Upper lobe of left lung (tissue), 6 donors: ENCODE results near the gene ADCY9. TPM values are rescaled to one million over a fixed set of nuclear protein-coding genes. Genes with fewer than 3 reads are reported as not detected.
A peak's percentile ranks its signal among the peaks of the same experiment; 100 is the strongest.

Source experiments
- ATAC-seq, 2 donors: fragments of 200-7000 bp; cut with Tn5 transposase; one replicate each; pipeline ENCODE4 v1.9.1; 2022; ENCODE audit warnings: mild to moderate bottlenecking in 2 of 2, moderate library complexity in 2 of 2; ENCODE audit not compliant: low FRiP score in 2 of 2
- DNase-seq, 2 donors: peaks; one replicate each; pipeline ENCODE4 v3.0.0-alpha.2; 2019 to 2020
- H3K27ac ChIP-seq, 4 donors: fragments of 200-600 bp; sonication (generic); one replicate each; pipeline ENCODE4 v1.5.1; 2016 to 2019
- H3K27me3 ChIP-seq, 4 donors: fragments of 200-600 bp; sonication (generic); one replicate each; pipeline ENCODE4 v1.5.1; 2017 to 2019
- H3K36me3 ChIP-seq, 4 donors: fragments of 200-600 bp; sonication (generic); one replicate each; pipeline ENCODE4 v1.5.1; 2016 to 2019
- H3K4me1 ChIP-seq, 4 donors: fragments of 200-600 bp; sonication (generic); one replicate each; pipeline ENCODE4 v1.5.1; 2018 to 2019
- H3K4me3 ChIP-seq, 4 donors: fragments of 200-600 bp; sonication (generic); one replicate each; pipeline ENCODE4 v1.5.1; 2017 to 2019; ENCODE audit warnings: mild to moderate bottlenecking in 2 of 4, moderate library complexity in 1 of 4
- H3K9me3 ChIP-seq, 4 donors: fragments of 200-600 bp; sonication (generic); one replicate each; pipeline ENCODE4 v1.5.1; 2018 to 2019
- EP300 ChIP-seq, 4 donors: sonication (generic); formaldehyde crosslinking; IDR thresholded peaks; one replicate each; pipeline ENCODE4 v1.5.1; 2017; ENCODE audit warnings: antibody characterized with exemption in 4 of 4, control low read depth in 2 of 4
- POLR2A ChIP-seq, 4 donors: fragments of 450-650 bp; IDR thresholded peaks; one replicate each; pipeline ENCODE4 v1.5.1; 2016 to 2017; ENCODE audit warnings: antibody characterized with exemption in 4 of 4, mild to moderate bottlenecking in 2 of 4
- POLR2AphosphoS5 ChIP-seq, 2 donors: sonication (generic); formaldehyde crosslinking; IDR thresholded peaks; one replicate each; pipeline ENCODE4 v1.5.1; 2017; ENCODE audit warnings: antibody characterized with exemption in 2 of 2
- WGBS, 2 donors: methylation state at CpG; one replicate each; pipeline ENCODE4 v1.1.5; 2017 to 2018; 5-methylcytosine and 5-hydroxymethylcytosine counted together
- total RNA-seq, 6 donors: library from RNA; depleted of rRNA in 4 of 6; stranded (reverse); fragments of >200 nt in 4 of 6; gene quantifications; one replicate each; pipeline versions ENCODE4 v1.1.0 to v1.2.1, GENCODE V29; 2016 to 2021
- TF ChIP-seq, protein P1 (sequence below), 6 experiments: fragments of 450-650 bp in 4 of 6; fragments of 200-600 bp in 2 of 6; sonication (generic) in 2 of 6; IDR thresholded peaks; one replicate each; pipeline ENCODE4 v1.5.1; 2016 to 2019; ENCODE audit warnings: antibody characterized with exemption in 6 of 6
- donor health status: DM: no; HTN: no; CAD: no; lungs with moderate emphysema.
- donor health status: DM: no; HTN: yes; CAD: no; lungs with severe emphysema.

The ADCY9 gene
- total RNA-seq, 6 donors from 2014 or later: 46.0 to 80.7 (median 68.4) TPM

DNA sequence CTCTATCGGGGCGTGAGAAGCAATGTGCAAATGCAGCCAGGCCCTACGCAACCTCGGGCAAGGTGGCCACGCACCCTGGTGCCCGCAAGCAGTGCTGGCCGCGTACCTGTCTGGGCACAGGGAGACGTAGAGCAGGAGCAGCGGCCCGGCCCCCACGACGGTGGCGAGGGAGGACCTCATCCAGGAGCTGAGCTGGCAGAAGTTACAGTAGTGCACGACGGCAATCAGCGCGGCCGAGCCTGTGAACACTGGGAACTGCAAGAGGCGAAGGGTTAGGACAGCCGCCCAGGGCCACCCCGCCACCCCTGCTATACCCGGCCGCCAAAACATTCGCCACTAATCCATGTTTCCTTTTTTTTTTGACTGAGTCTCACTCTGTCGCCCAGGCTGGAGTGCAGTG, 138.9 kb downstream of the ADCY9 start:
- Histone ChIP-seq H3K27ac (no peak overlapping the region), H3K27me3 (no peaks in the 10 kb centered on the region), H3K4me1 (peaks cover 0 to 2% (median 0%) of the 10 kb centered on the region in 4 donors), H3K9me3 (no peaks in the 10 kb centered on the region), H3K4me3 (no peak overlapping the region), H3K36me3 (peaks cover 8 to 70% (median 48%) of the 10 kb centered on the region in 4 donors)
- DNase-seq (peak in 1 of 2 donors; percentile 78), ATAC-seq (no peak)
- 92 to 96% methylated on average over 26 of the region's 26 CpGs for WGBS, 2 donors
- TF ChIP-seq, protein P1, sequence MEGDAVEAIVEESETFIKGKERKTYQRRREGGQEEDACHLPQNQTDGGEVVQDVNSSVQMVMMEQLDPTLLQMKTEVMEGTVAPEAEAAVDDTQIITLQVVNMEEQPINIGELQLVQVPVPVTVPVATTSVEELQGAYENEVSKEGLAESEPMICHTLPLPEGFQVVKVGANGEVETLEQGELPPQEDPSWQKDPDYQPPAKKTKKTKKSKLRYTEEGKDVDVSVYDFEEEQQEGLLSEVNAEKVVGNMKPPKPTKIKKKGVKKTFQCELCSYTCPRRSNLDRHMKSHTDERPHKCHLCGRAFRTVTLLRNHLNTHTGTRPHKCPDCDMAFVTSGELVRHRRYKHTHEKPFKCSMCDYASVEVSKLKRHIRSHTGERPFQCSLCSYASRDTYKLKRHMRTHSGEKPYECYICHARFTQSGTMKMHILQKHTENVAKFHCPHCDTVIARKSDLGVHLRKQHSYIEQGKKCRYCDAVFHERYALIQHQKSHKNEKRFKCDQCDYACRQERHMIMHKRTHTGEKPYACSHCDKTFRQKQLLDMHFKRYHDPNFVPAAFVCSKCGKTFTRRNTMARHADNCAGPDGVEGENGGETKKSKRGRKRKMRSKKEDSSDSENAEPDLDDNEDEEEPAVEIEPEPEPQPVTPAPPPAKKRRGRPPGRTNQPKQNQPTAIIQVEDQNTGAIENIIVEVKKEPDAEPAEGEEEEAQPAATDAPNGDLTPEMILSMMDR (IDR thresholded peaks at IDR 0.05): no peak
- TF ChIP-seq POLR2A (IDR thresholded peaks at IDR 0.05) (no peak), POLR2AphosphoS5 (IDR thresholded peaks at IDR 0.05) (no peak), EP300 (IDR thresholded peaks at IDR 0.05) (no peak)

DNA sequence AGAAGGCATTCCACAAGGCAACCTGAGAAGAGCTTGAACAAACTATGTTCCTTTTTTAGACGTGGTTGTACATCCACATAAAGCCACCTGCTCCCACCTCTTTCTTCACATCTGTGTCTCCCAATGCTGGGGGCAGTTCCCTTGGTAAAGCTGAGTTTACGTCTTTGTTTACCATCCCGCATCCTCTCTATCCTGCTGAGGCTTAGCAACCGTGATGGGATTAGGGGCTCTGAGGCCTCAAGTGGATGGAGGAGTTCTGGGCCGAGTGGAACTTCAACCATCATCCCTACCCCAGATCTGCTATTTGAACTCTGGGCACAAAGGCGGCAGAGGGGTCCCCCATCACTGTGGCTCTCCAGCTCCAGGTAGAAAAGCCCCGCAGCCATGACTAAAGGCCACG, 141.5 kb downstream of the ADCY9 start:
- TF ChIP-seq POLR2A (IDR thresholded peaks at IDR 0.05): no peak
- TF ChIP-seq, protein P1 (IDR thresholded peaks at IDR 0.05): no peak
- no peak for TF ChIP-seq EP300 (IDR thresholded peaks at IDR 0.05)
- no peak for TF ChIP-seq POLR2AphosphoS5 (IDR thresholded peaks at IDR 0.05)
- no peak overlapping the region for H3K4me3 ChIP-seq
- H3K27me3 ChIP-seq: no peaks in the 10 kb centered on the region
- DNase-seq: no peak
- H3K36me3 ChIP-seq: peaks cover 8 to 60% (median 44%) of the 10 kb centered on the region in 4 donors
- H3K4me1 ChIP-seq: no peaks in the 10 kb centered on the region
- H3K27ac ChIP-seq: no peak overlapping the region
- 89 to 94% methylated on average over 8 of the region's 8 CpGs for WGBS, 2 donors
- no peaks in the 10 kb centered on the region for H3K9me3 ChIP-seq
- ATAC-seq: no peak

DNA sequence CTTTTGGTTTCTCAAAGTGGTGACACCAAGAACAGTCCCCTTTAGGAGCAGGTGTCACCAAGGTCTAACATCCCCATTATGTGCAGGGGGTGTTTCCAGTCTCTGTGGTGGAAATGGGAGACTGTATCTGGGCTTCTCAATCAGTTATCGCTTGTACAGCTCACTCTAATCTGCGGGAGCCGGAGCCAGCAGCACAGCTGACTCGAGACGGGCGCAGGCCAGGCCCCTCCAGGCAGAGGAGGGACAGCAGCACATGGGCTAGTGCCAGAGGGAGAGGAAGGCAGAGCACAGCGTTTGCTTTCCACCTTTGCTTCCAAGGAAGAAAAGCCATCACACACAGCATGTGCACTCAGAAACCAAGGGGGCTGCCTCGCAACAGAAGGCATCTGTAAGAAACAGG, 144.5 kb downstream of the ADCY9 start:
- Histone ChIP-seq H3K36me3 (peaks cover 0 to 36% (median 19%) of the 10 kb centered on the region in 4 donors), H3K4me1 (no peaks in the 10 kb centered on the region), H3K4me3 (no peak overlapping the region), H3K9me3 (no peaks in the 10 kb centered on the region), H3K27me3 (no peaks in the 10 kb centered on the region), H3K27ac (no peak overlapping the region)
- ATAC-seq (no peak), DNase-seq (no peak)
- WGBS, 2 donors: 83 to 91% methylated on average over 8 of the region's 8 CpGs
- TF ChIP-seq POLR2AphosphoS5 (IDR thresholded peaks at IDR 0.05) (no peak), EP300 (IDR thresholded peaks at IDR 0.05) (no peak), POLR2A (IDR thresholded peaks at IDR 0.05) (no peak)
- TF ChIP-seq, protein P1 (IDR thresholded peaks at IDR 0.05): no peak

DNA sequence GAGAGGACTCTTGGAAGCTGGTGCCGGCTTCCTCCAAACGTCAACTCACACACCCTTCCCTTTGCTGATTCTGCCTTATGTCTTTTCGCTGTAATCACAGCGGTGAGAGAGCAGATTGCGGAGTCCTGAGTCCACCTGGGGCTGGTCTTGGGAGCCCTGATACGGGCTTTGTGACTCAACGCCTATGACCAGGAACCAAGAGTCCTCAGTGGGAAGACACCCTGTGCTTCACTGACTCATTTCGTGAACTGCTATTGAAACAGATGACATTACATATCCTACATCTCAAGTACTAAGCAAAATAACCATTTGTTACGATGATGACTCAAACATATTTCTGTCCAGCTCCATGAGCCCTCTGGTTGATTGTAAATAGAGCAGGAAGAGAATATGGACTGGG, 145.0 kb downstream of the ADCY9 start:
- peaks cover 0 to 36% (median 19%) of the 10 kb centered on the region in 4 donors for H3K36me3 ChIP-seq
- no peak for DNase-seq
- no peaks in the 10 kb centered on the region for H3K4me1 ChIP-seq
- ATAC-seq: no peak
- H3K9me3 ChIP-seq: no peaks in the 10 kb centered on the region
- WGBS, 2 donors: 95 to 96% methylated on average over 8 to 9 of the region's 9 CpGs
- no peaks in the 10 kb centered on the region for H3K27me3 ChIP-seq
- H3K27ac ChIP-seq: no peak overlapping the region
- no peak overlapping the region for H3K4me3 ChIP-seq
- TF ChIP-seq EP300 (IDR thresholded peaks at IDR 0.05) (no peak), POLR2AphosphoS5 (IDR thresholded peaks at IDR 0.05) (no peak), POLR2A (IDR thresholded peaks at IDR 0.05) (no peak)
- TF ChIP-seq, protein P1 (IDR thresholded peaks at IDR 0.05): no peak

DNA sequence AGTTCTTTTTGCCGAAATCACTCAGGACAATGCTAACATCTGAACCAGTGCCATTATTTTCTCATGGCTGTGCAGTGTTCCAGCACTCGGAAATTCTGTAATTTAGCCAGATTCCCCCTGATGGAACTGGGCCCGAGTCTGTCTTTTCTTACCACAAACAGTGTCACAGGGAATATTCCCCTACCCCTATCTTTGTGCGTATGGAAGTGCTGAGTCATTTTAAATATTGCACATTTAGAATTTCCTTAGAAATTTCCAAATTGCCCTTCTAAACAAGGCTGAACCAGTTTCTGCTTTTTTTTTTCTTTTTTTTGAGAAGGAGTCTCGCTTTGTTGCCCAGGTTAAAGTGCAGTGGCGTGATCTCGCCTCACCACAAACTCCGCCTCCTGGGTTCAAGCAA, 147.7 kb downstream of the ADCY9 start:
- WGBS, 2 donors: 76 to 89% methylated on average over 8 of the region's 8 CpGs
- H3K27ac ChIP-seq: no peak overlapping the region
- no peak overlapping the region for H3K4me3 ChIP-seq

More for the DNA sequence above, 147.7 kb downstream of the ADCY9 start:
- TF ChIP-seq POLR2A (IDR thresholded peaks at IDR 0.05): no peak
- TF ChIP-seq EP300 (IDR thresholded peaks at IDR 0.05): no peak
- TF ChIP-seq, protein P1 (IDR thresholded peaks at IDR 0.05): no peak
- TF ChIP-seq POLR2AphosphoS5 (IDR thresholded peaks at IDR 0.05): no peak
- ATAC-seq: no peak
- no peak for DNase-seq
- Histone ChIP-seq H3K36me3 (peaks cover 0 to 39% (median 25%) of the 10 kb centered on the region in 4 donors), H3K9me3 (no peaks in the 10 kb centered on the region), H3K27me3 (no peaks in the 10 kb centered on the region), H3K4me1 (no peaks in the 10 kb centered on the region)
